Endometrial microvascular endothelial cells (primary cell): ENCODE measurements around the gene GRM7. TPM values are rescaled to one million over a fixed set of nuclear protein-coding genes. Genes with fewer than 3 reads are reported as not detected.

Experiments
- in situ Hi-C: cut with HindIII; loops from 2 replicates; pipeline ENCODE4 v1.10.0; 2017; ENCODE audit warnings: low sequenced_read_pairs, low pct_unique_long_range_greater_than_20kb; ENCODE audit errors: inconsistent ontology term
- total RNA-seq: library from RNA; depleted of rRNA; stranded (reverse); fragments of >200 nt; gene quantifications from one replicate; pipeline ENCODE4 v1.2.3, GENCODE V29; 2015; ENCODE audit errors: inconsistent ontology term

Gene GRM7
- total RNA-seq, 1 donor from 2014 or later, result not detected

DNA sequence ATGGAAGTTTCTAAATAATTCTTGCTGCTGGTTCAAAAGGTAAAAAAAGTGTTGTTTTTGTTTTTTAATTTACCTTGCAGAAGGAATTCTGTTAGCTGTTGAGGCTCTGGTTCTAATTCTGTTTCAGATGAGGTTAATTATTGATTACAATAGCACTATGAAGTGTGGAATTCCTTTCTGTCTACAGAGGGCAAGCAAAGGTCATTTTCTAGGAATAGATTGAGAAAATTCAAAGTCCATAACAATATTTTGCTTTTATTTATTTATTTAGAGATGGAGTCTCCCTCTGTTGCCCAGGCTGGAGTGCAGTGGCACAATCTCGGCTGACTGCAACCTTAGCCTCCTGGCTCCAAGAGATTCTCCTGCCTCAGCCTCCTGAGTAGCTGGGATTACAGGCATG lies 789.6 kb downstream of the GRM7 start:
- in situ Hi-C loops, result no loop called here

DNA sequence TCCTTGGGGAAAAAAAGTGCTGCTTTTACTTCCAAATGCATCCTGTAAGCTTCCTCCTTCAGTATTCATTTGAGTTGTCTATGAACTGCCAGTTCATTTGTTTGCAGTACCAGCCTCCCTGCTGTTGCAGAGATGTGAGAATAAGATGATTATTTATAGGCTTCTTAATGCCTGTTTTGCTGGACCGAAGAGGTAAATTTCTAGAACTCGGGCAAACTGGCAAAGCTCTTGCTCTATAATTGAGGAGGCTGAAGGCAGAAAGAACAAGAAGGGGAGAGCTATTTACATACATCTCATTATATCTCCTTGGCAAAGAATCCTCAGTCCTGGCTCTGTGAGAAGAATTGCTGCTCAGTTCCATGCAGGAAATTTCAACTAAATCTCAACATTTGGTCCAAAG lies 790.4 kb downstream of the GRM7 start:
- in situ Hi-C loops, result no loop called here

GRCh38 chr3:7657214-7658112 lies 796.5 kb downstream of the GRM7 start:
- in situ Hi-C loops, result no loop called here

DNA sequence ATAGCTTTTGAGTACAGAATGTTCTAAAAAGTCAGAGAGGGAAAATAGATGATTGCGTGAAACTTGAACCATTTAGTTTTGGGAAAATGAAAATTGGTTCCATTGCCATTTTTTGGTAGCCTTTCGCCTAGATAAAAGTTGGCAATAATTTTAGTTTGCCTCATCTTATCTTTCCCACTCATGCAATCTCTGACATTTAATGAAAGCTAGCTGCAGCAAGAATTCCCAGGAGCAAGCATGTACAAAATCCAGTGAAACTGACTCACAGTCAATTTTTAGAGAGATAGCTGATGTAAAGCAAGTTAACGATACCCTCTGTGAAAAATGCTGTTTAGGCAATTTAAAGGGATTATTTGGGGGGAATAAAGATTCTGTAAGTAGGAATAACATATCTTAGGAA lies 797.4 kb downstream of the GRM7 start:
- in situ Hi-C loops, result no loop called here

GRCh38 chr3:7659079-7659478 lies 798.2 kb downstream of the GRM7 start:
- in situ Hi-C loops, result no loop called here

DNA sequence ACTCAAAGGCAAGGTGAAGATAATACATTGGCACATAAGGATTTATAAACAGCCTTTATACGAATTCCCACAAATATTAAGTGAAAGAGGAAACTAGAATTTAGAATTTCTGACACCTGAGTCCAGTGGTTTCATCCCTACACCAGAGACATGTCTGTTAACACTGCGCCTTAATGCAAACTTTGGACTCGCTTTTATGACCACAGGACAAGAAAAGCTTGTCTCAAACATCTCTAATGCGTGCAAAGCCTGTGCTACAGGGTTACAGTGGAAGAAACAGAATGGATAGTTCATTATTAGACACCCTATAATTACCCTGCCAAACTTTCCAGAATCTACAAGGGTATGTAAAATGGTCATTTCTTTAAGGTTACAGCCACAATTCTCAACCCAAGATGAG lies 802.9 kb downstream of the GRM7 start:
- in situ Hi-C loops, result no loop called here

- in situ Hi-C loops, result no loop called here
These were observed 806.9 kb downstream of the GRM7 start for GRCh38 chr3:7667774-7668173.

GRCh38 chr3:7669641-7670040 lies 808.7 kb downstream of the GRM7 start:
- in situ Hi-C loops, result no loop called here

DNA sequence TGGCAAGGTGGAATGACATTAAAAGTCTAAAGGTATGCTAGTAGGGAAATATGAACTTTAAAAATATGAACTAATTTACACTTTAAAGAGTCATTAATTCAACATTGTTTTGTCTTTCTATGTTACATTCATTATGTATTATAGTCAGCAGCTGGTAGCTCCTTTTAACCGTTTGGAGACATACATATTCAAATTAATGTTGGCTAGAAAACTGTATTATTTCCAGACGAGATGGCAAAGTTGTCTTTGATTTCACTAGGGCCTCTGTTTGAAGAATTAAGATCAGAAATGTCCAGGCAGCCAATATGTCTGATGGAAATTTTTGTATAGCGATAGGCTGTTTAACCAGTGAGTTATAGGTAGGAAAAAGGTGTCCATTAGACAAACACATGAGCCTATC lies 817.6 kb downstream of the GRM7 start:
- in situ Hi-C loops, result no loop called here

DNA sequence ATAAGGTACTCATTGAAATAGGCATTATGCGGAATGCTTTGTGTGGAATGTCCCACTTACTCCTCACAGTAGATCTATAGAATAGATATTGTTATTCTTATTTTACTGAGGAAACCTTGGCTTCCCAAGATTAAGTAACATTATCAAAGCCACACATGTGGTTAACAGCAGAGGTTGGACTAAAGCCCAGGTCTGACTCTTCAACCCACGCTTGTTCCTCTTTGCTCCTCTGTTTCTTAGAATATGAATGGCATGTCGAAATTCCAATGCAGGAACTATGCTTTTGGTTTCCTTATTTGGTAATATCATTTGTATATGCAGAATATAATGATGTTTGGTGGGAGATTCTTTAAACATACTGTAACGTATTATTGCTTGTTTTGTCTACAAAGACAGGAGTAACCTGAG lies 821.9 kb downstream of the GRM7 start:
- in situ Hi-C loops, result no loop called here

- in situ Hi-C loops, result no loop called here
These were observed 822.5 kb downstream of the GRM7 start for GRCh38 chr3:7683426-7683825.

- in situ Hi-C loops, result no loop called here
These were observed 823.3 kb downstream of the GRM7 start for GRCh38 chr3:7684182-7684715.

- in situ Hi-C loops, result no loop called here
These were observed 826.7 kb downstream of the GRM7 start for GRCh38 chr3:7687428-7688147.

DNA sequence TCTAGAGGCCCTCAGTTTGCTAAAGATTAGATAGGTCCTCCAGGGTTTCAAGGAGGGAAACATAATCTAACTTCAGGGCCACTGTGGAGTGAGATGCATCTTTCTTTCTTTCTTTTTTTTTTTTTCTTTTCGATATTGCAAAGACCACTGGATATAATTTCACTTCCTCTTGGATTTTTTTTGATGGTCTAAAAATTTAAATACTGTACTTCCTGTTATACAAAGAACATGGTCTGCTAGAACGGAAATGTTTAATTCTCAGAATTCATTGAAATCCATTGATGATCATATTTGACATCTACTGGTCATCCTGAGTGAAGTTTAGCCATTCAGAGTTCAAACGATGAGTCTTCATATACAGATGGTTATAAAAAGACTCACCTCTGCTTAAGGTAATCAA lies 832.0 kb downstream of the GRM7 start:
- in situ Hi-C loops, result no loop called here

GRCh38 chr3:7693976-7694375 lies 833.1 kb downstream of the GRM7 start:
- in situ Hi-C loops, result no loop called here

- in situ Hi-C loops, result no loop called here
These were observed 834.1 kb downstream of the GRM7 start for GRCh38 chr3:7695049-7695448.

DNA sequence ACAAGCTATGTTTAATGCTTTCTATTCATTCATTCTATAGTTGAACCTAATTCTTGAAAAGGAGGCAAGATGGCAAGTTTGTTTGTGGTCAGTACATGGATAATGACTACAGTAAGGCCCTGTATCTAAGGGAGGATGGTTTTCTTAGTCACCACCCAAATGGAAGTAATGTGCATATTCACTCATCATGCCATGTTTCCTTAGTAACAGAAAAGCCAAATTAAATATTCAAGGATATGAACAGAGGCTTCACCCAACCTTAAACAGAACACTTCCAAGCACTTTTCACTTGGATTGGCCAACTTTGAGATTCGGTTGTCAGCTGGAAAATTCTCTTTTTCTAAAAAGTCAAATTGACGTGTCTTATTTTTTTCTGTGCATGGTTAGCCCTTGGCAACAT lies 835.4 kb downstream of the GRM7 start:
- in situ Hi-C loops, result no loop called here

DNA sequence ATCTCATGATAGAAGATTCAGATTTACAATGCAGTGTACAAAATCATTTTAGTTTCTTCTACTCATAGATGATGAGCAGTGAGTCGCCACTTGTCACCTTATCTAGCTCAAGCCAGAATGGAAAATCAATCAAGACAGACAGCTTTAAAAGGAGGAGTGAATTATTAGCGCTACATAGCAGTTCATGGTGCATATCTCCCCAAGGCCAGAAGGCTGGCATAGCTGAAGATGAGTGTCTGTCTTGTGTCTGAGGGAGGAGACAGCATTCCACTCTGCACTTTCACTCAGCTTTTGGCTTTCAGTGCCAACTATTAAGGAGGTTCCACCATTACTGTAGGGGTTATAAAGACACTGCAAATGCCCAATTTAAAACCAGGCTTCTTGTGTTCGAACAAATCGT lies 836.6 kb downstream of the GRM7 start:
- in situ Hi-C loops, result no loop called here

- in situ Hi-C loops, result no loop called here
These were observed 839.6 kb downstream of the GRM7 start for GRCh38 chr3:7700539-7700938.

- in situ Hi-C loops, result no loop called here
These were observed 840.1 kb downstream of the GRM7 start for GRCh38 chr3:7700977-7701376.
